Esophagus squamous epithelium (tissue), 5 donors: Measurements from ENCODE around the gene TCF21. TPM values are rescaled to one million over a fixed set of nuclear protein-coding genes. Genes with fewer than 3 reads are reported as not detected.
A peak's percentile ranks its signal among the peaks of the same experiment; 100 is the strongest.
"Not testable (repeated sequence)": the region's sequence is repeated elsewhere in the genome, so short reads cannot be mapped to it uniquely, and the experiment has no call there.

Experiments
- DNase-seq: peaks from one replicate; lab custom pipeline; 2025; lab: John Stamatoyannopoulos, UW
- H3K27ac ChIP-seq, 4 donors: fragments of 200-600 bp; sonication (generic); one replicate each; pipeline ENCODE4 v1.5.1; 2016 to 2019; ENCODE audit warnings: mild to moderate bottlenecking in 1 of 4
- H3K27me3 ChIP-seq, 4 donors: fragments of 200-600 bp; sonication (generic); 1 replicate in 3 of 4; 2 replicates in 1 of 4; pipeline versions ENCODE4 v1.5.1 to v1.6.0; 2017 to 2021; ENCODE audit warnings: antibody characterized with exemption in 1 of 4
- H3K36me3 ChIP-seq, 3 donors: fragments of 200-600 bp; sonication (generic); one replicate each; pipeline ENCODE4 v1.5.1; 2016 to 2019
- H3K4me1 ChIP-seq, 3 donors: fragments of 200-600 bp; sonication (generic); one replicate each; pipeline ENCODE4 v1.5.1; 2017 to 2019
- H3K4me3 ChIP-seq, 4 donors: fragments of 200-600 bp; sonication (generic); 1 replicate in 3 of 4; 2 replicates in 1 of 4; pipeline ENCODE4 v1.5.1; 2016 to 2019; ENCODE audit warnings: mild to moderate bottlenecking in 2 of 4, moderate library complexity in 1 of 4
- H3K9me3 ChIP-seq, 3 donors: fragments of 200-600 bp; sonication (generic); one replicate each; pipeline ENCODE4 v1.5.1; 2016 to 2019
- POLR2A ChIP-seq, 4 donors: fragments of 450-650 bp; IDR thresholded peaks; one replicate each; pipeline ENCODE4 v1.6.1; 2017; ENCODE audit warnings: antibody characterized with exemption in 4 of 4, mild to moderate bottlenecking in 4 of 4, moderate library complexity in 3 of 4
- WGBS, 2 donors: methylation state at CpG; one replicate each; pipeline ENCODE4 v1.1.5; 2018; 5-methylcytosine and 5-hydroxymethylcytosine counted together
- intact Hi-C: fragments of 100-400 bp; cut with DNase I; formaldehyde crosslinking; loops from one replicate; pipeline ENCODE4 v1.15.0; 2022
- total RNA-seq, 4 donors: library from RNA; depleted of rRNA; stranded (reverse); fragments of >200 nt; gene quantifications; one replicate each; pipeline ENCODE4 v1.1.0, GENCODE V29; 2016
- TF ChIP-seq, protein P1 (sequence below), 6 experiments: fragments of 450-650 bp in 4 of 6; fragments of 200-600 bp in 2 of 6; sonication (generic) in 2 of 6; IDR thresholded peaks; one replicate each; pipeline ENCODE4 v1.5.1; 2016 to 2019; ENCODE audit warnings: antibody characterized with exemption in 6 of 6, mild to moderate bottlenecking in 4 of 6, moderate library complexity in 4 of 6
- donor health status: DM: yes; HTN: yes; CAD: no.

Gene TCF21
- total RNA-seq, 4 donors from 2014 or later: 0.61 to 21.0 (median 4.1) TPM

DNA sequence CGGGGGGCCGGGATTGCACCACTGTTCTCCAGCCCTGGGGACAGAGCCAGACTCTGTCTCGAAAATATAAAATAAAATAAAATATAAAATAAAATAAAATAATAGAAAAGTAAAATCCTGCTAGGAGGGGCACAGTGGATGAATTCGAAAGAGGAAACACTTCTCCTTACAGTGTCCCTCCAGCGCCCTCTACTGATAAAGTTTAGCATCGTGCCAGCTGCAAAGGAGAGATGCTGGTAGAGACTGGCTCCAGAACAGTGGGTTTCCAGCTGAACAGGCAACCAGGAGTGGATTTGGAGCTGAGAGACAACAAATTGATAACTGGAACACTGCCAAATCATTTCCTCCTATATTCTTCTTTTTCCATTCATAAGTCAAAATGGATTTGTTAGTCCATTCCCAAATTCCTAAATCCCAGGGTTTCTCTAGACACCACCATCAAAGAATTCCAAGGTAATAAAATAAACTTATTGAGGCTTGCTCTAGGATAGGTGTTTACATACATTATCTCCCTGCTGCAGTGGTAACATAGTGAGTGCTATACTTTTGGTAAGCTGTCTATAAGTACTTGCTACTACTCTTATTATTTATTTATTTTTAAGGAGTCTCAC is 32.4 kb downstream of the TCF21 start:
- Histone ChIP-seq H3K27ac (no peak overlapping the region), H3K9me3 (no peaks in the 10 kb centered on the region), H3K27me3 (peaks cover 0 to 7% (median 0%) of the 10 kb centered on the region in 4 donors), H3K36me3 (no peaks in the 10 kb centered on the region), H3K4me1 (peaks cover 0 to 19% (median 0%) of the 10 kb centered on the region in 3 donors), H3K4me3 (peak overlapping the region in 1 of 4 donors; percentile 27)
- DNase-seq: peak; percentile 4
- no peak for TF ChIP-seq POLR2A (IDR thresholded peaks at IDR 0.05)
- TF ChIP-seq, protein P1, sequence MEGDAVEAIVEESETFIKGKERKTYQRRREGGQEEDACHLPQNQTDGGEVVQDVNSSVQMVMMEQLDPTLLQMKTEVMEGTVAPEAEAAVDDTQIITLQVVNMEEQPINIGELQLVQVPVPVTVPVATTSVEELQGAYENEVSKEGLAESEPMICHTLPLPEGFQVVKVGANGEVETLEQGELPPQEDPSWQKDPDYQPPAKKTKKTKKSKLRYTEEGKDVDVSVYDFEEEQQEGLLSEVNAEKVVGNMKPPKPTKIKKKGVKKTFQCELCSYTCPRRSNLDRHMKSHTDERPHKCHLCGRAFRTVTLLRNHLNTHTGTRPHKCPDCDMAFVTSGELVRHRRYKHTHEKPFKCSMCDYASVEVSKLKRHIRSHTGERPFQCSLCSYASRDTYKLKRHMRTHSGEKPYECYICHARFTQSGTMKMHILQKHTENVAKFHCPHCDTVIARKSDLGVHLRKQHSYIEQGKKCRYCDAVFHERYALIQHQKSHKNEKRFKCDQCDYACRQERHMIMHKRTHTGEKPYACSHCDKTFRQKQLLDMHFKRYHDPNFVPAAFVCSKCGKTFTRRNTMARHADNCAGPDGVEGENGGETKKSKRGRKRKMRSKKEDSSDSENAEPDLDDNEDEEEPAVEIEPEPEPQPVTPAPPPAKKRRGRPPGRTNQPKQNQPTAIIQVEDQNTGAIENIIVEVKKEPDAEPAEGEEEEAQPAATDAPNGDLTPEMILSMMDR (IDR thresholded peaks at IDR 0.05): peak; percentile 35 to 76 (median 59)
- intact Hi-C loops: loop anchor here (5.0 to 10.0 kb wide), 2 partner anchors 143 to 176 kb away; no protein-coding TSS in a partner anchor
- WGBS, 2 donors: 13 to 20% methylated on average over 5 to 6 of the region's 6 CpGs

DNA sequence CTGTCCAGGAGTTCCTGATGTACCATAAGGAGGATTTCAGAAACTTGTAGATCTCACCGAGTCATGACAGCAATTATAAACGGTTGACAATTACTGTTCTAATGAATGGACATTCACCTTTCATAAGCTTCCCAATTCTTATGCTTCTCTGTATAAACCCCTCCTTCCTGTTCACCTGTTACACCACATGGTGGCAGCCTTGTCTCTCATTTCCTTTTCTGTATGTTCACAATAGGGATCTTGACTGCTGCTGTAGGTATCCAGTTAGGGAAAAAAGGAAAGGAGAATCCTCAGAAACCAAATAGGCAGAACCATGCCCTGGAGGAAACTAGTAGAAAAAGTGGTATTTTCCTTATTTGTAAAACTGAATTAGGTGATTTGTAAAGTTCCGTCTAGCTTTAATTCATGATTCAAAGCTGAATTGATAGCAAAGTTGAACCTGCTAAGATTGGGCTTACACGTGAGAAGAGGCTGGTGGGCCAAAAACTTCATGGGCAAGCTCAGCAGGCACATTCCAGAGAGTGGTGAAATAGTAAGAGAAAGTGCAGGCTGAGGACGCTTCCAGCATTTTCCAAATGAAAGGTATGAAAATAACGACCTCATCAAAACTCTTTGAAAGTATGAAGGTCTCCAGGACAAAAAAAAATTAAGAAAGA is 35.2 kb downstream of the TCF21 start:
- Histone ChIP-seq H3K4me1 (peaks cover 0 to 8% (median 0%) of the 10 kb centered on the region in 3 donors), H3K36me3 (no peaks in the 10 kb centered on the region), H3K4me3 (no peak overlapping the region), H3K9me3 (no peaks in the 10 kb centered on the region), H3K27me3 (peaks cover 0 to 18% (median 0%) of the 10 kb centered on the region in 4 donors), H3K27ac (no peak overlapping the region)
- no peak for DNase-seq
- WGBS, 2 donors: 17 to 24% methylated on average over 6 of the region's 6 CpGs
- intact Hi-C loops: loop anchor here (5.0 to 10.0 kb wide), 2 partner anchors 141 to 173 kb away; no protein-coding TSS in a partner anchor
- TF ChIP-seq, protein P1 (IDR thresholded peaks at IDR 0.05): peak; percentile 70 to 91 (median 82)
- no peak for TF ChIP-seq POLR2A (IDR thresholded peaks at IDR 0.05)

DNA sequence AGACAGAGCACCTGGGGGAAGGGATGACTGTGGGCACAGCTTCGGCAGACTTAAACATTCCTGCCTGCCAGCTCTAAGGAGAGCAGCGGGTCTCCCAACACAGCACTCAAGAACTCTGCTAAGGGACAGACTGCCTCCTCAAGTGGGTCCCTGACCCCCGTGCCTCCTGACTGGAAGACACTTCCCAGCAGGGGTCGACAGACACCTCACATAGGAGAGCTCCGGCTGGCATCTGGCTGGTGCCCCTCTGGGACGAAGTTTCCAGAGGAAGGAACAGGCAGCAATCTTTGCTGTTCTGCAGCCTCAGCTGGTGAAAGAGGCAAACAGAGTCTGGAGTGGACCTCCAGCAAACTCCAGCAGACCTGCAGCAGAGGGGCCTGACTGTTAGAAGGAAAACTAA is 42.3 kb downstream of the TCF21 start:
- peaks cover 0 to 11% (median 0%) of the 10 kb centered on the region in 4 donors for H3K27me3 ChIP-seq
- intact Hi-C loops, H3K36me3 ChIP-seq, DNase-seq, H3K27ac ChIP-seq, H3K9me3 ChIP-seq, H3K4me3 ChIP-seq, H3K4me1 ChIP-seq: not testable (repeated sequence)
- WGBS, 2 donors: 60% methylated on average over 1 of the region's 6 CpGs; no CpG with 5 or more reads in 1 of the 2 donors

DNA sequence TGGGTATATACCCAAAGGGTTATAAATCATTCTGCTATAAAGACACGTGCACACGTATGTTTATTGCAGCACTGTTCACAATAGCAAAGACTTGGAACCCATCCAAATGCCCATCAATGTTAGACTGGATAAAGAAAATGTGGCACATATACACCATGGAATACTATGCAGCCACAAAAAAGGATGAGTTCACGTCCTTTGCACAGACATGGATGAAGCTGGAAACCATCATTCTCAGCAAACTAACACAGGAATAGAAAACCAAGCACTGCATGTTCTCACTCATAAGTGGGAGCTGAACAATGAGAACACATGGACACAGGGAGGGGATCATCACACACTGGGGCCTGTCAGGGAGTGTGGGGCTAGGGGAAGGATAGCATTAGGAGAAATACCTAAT is 47.4 kb downstream of the TCF21 start:
- H3K27me3 ChIP-seq, H3K36me3 ChIP-seq, H3K4me1 ChIP-seq, H3K27ac ChIP-seq, H3K4me3 ChIP-seq, DNase-seq, H3K9me3 ChIP-seq, intact Hi-C loops: not testable (repeated sequence)
- WGBS, 2 donors: 77 to 98% methylated on average over 3 of the region's 3 CpGs

DNA sequence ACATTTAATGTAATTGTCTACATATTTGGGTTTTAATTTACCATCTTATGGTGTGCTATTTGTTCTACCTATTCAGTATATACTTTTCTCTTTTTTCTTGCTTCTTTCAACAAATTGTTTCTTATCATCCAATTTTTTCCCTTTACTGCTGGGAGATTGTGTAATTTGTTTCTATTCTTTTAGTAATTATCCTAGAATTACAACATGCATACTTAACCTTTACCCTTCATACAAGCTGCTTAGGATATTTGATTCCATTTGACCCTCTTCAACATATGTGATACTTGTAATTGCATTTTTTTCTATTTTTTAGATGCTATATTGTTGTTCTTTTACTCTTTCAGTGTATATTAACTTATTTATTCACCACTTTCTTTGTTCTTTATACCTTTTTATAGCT is 49.0 kb downstream of the TCF21 start:
- Histone ChIP-seq H3K4me1 (no peaks in the 10 kb centered on the region), H3K27me3 (peaks cover 0 to 7% (median 0%) of the 10 kb centered on the region in 4 donors), H3K9me3 (no peaks in the 10 kb centered on the region), H3K27ac (no peak overlapping the region), H3K4me3 (no peak overlapping the region), H3K36me3 (no peaks in the 10 kb centered on the region)
- TF ChIP-seq, protein P1 (IDR thresholded peaks at IDR 0.05): no peak
- TF ChIP-seq POLR2A (IDR thresholded peaks at IDR 0.05): no peak
- no peak for DNase-seq
- intact Hi-C loops: no loop called here

DNA sequence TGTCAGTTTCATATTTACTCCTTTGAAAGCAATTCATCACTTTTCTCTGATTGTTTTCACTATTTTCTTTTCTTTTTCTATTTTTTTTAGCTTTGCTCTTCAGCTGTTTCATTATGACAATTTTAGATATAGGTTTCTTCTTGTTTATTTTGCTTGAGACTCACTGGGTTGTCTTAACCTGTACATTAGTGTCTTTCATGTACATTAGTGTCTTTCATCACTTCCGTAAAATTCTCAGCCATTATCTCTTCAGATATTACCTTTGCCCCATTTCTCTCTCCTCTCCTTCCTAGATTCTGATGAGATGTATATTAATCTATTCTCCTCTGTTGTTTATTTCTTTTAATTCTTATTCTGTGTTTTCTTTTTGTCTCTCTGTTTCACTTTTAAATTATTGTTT is 49.6 kb downstream of the TCF21 start:
- Histone ChIP-seq H3K27me3 (peaks cover 0 to 7% (median 0%) of the 10 kb centered on the region in 4 donors), H3K4me1 (no peaks in the 10 kb centered on the region), H3K27ac (no peak overlapping the region), H3K4me3 (no peak overlapping the region), H3K9me3 (no peaks in the 10 kb centered on the region), H3K36me3 (no peaks in the 10 kb centered on the region)
- WGBS, 2 donors: 88 to 94% methylated on average over 1 of the region's 1 CpG
- intact Hi-C loops: no loop called here
- TF ChIP-seq, protein P1 (IDR thresholded peaks at IDR 0.05): no peak
- no peak for TF ChIP-seq POLR2A (IDR thresholded peaks at IDR 0.05)
- DNase-seq: no peak
